Glomerular visceral epithelial cell (primary cell): ENCODE results near the gene ADGRA1.
"Not testable (repeated sequence)": the region's sequence is repeated elsewhere in the genome, so short reads cannot be mapped to it uniquely, and the experiment has no call there.

Source experiments
- DNase-seq: peaks from one replicate; pipeline ENCODE4 v3.0.0-alpha.2; 2016; ENCODE audit errors: extremely low spot score

Gene ADGRA1

GRCh38 chr10:133127291-133128125 is 39.8 kb downstream of the ADGRA1 start:
- DNase-seq = no peak

DNA sequence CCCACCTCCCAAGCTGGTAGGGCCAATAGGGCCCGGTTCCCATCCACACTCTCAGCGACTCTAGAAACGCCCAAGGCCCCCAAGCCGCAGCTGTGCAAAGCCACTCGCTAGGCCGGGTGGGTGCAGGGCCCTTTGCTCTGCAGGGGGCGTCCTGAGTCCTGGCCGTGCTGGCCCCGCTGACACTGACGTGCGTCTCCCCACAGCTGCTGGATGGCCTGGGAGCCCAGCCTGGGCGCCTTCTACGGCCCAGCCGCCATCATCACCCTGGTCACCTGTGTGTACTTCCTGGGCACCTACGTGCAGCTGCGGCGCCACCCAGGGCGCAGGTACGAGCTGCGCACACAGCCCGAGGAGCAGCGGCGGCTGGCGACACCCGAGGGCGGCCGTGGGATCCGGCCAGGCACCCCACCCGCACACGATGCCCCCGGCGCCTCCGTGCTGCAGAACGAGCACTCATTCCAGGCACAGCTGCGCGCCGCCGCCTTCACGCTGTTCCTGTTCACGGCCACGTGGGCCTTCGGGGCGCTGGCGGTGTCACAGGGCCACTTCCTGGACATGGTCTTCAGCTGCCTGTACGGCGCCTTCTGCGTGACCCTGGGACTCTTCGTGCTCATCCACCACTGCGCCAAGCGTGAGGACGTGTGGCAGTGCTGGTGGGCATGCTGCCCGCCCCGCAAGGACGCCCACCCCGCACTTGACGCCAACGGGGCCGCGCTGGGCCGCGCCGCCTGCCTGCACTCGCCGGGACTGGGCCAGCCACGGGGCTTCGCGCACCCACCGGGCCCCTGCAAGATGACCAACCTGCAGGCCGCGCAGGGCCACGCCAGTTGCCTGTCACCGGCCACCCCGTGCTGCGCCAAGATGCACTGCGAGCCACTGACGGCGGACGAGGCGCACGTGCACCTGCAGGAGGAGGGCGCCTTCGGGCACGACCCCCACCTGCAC is 40.7 kb downstream of the ADGRA1 start:
- no peak for DNase-seq

GRCh38 chr10:133129071-133129858 is 41.5 kb downstream of the ADGRA1 start:
- DNase-seq = no peak

DNA sequence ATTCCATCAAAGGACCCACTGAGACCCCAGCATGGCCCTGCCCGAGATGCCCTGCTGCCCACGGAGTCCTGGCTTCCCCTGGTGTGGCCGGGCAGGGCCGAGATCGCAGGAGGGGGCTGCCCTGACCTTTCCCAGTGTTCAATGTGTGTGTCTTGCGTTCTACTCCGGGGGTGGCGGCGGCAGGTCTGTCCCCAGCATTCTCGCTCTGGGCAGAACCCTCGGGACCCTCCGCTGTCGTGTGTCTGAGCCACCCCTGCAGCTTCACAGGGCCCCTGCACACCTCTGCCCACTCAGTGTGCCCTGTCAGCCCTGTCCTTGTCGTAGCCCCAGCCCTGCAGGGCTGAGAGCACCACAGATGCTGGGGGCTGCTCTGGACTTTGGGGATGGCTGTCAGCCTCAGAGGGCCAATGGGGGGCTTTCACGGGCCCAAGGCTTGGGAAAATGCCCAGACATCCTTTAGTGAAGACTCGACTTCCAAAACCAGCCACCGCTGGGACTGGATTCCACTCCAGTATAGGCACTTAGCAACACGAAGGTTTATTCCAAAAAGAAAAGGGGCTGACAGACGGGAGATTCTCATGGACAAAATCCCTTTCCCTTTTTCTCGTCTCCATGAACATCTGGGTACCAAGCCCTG is 42.3 kb downstream of the ADGRA1 start:
- DNase-seq = no peak

GRCh38 chr10:133130602-133131001 is 42.9 kb downstream of the ADGRA1 start:
- no peak for DNase-seq

GRCh38 chr10:133131053-133131452 is 43.3 kb downstream of the ADGRA1 start:
- no peak for DNase-seq

DNA sequence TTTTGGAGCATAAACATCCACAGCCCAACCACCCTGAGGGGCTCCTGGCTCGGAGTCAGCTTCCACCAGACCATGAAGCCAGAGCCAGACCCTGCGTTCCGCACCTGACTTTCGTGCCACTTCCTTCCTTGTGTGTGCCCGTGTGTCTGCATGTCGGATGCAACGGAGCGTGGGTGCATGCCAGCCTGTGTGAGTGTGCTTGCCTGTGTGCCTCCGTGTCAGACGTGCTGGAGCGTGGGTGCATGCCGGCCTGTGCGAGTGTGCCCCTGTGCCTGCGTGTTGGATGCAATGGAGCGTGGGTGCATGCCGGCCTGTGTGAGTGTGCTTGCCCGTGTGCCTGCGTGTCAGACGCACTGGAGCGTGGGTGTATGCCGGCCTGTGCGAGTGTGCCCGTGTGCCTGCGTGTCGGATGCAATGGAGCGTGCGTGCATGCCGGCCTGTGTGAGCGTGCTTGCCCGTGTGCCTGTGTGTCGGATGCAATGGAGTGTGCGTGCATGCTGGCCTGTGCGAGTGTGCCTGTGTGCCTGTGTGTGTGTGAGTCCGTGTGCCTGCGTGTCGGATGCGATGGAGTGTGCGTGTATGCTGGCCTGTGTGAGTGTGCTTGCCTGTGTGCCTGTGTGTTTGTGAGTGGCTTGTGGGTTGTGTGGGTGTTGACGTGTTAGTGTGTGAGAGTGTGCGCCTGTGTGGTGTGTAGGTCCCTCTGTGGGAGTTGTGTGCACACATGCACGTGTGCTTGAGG is 44.2 kb downstream of the ADGRA1 start:
- peak; percentile 14 for DNase-seq

GRCh38 chr10:133132473-133133291 is 45.0 kb downstream of the ADGRA1 start:
- DNase-seq = no peak

- DNase-seq = no peak
Measured at GRCh38 chr10:133133471-133134231, 45.9 kb downstream of the ADGRA1 start.

GRCh38 chr10:133134411-133135115 is 46.8 kb downstream of the ADGRA1 start:
- no peak for DNase-seq

- DNase-seq = no peak
Measured at GRCh38 chr10:133135116-133135465, 47.4 kb downstream of the ADGRA1 start.

GRCh38 chr10:133137486-133138145 is 49.9 kb downstream of the ADGRA1 start:
- not testable (repeated sequence) for DNase-seq

DNA sequence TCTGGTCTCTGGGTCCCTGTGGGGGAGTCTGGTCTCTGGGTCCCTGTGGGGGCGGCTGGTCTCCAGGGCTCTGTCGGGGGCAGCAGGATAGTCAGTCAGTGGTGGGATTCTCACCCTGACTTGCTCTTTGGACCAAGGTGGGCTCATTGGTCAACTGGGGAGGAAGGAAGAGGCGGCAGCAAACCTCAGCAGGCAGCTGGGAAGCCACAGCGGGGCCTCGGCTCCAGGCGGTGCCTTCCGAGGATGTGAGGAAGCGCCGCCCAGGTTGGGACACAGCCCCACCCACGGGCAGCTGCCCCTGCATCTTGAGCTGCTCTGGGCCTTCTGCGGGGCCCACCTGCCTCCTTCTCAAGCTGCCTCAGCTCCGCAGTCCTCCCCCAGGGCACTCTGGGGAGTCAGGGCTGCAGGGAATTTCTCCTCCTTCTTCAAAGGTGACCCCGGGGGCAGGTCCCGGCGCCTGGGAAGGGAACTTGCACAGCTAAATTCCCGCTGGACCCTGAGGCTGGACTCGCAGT is 51.9 kb downstream of the ADGRA1 start:
- no peak for DNase-seq

- no peak for DNase-seq
Measured at GRCh38 chr10:133140417-133141143, 52.9 kb downstream of the ADGRA1 start.

- DNase-seq = no peak
Measured at GRCh38 chr10:133141144-133141957, 53.6 kb downstream of the ADGRA1 start.

- DNase-seq = no peak
Measured at GRCh38 chr10:133141958-133142340, 54.2 kb downstream of the ADGRA1 start.
